Measurements from ENCODE around the gene PGAP2.
"Not testable (repeated sequence)": the region's sequence is repeated elsewhere in the genome, so short reads cannot be mapped to it uniquely, and the experiment has no call there.

The PGAP2 gene

DNA sequence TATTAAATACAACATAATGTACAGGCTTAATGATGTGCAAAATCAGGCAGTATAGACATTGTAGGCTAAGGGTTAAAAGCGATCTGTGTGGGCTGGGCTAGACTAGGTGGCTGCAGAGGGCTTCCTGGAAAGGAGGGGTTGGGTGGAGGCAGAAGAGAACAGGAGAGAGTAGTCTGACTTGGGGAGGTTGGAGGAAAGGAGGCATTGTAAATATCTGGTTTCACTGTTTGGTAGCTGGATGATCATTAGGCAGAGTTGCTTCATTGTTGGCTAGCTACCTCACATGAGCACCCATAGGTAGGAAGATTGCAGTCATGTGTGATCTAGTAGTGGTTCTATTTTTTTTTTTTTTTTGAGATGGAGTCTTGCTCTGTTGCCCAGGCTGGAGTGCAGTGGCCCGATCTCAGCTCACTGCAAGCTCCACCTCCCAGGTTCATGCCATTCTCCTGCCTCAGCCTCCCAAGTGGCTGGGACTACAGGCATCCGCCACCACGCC lies 52.6 kb downstream of the PGAP2 start:
- not testable (repeated sequence) for H3K9me3 ChIP-seq (replicated peaks in 1 of 2; ENCODE audit: control insufficient read depth in 2 of 2, insufficient read depth in 1 of 2, low read depth in 1 of 2, low read length in 2 of 2); H4K91ac ChIP-seq (ENCODE audit: low read depth, low read length, poor library complexity); H2AK5ac ChIP-seq (ENCODE audit: low read depth, low read length); H3K18ac ChIP-seq (ENCODE audit: low read length); H3K4me2 ChIP-seq (ENCODE audit: insufficient read depth, low read length, poor library complexity, severe bottlenecking); H3K23ac ChIP-seq (ENCODE audit: low read depth, low read length, poor library complexity); H3K4ac ChIP-seq (ENCODE audit: low read length); H2BK5ac ChIP-seq (ENCODE audit: low read length); H3K14ac ChIP-seq (ENCODE audit: low read length); H3K27me3 ChIP-seq (ENCODE audit: control insufficient read depth in 3 of 3, insufficient read depth in 3 of 3, low read depth in 1 of 3, low read length in 3 of 3); H2BK120ac ChIP-seq (ENCODE audit: low read depth, low read length); H3K4me3 ChIP-seq (ENCODE audit: low read length in 2 of 2); H4K8ac ChIP-seq (ENCODE audit: low read depth, low read length); H2BK12ac ChIP-seq (ENCODE audit: low read length); H3K36me3 ChIP-seq (replicated peaks in 1 of 2; ENCODE audit: control insufficient read depth in 2 of 2, insufficient read depth in 2 of 2, low read length in 2 of 2); DNase-seq (ENCODE audit: low spot score); H2AFZ ChIP-seq (ENCODE audit: low read length); H3K27ac ChIP-seq (replicated peaks; ENCODE audit: low read length); H3K9ac ChIP-seq (ENCODE audit: low read depth, low read length, poor library complexity); H2BK15ac ChIP-seq (ENCODE audit: low read length); H3K79me1 ChIP-seq (ENCODE audit: low read depth, low read length)
- peaks cover 17 to 22% of the 10 kb centered on the region in 2 donors for H3K4me1 ChIP-seq (ENCODE audit: control insufficient read depth in 2 of 2, insufficient read depth in 1 of 2, low read depth in 1 of 2, low read length in 2 of 2)
- no CpG with 5 or more reads among the region's 4 CpGs for WGBS, 2 donors (ENCODE audit: extremely low coverage in 2 of 2, insufficient read length in 2 of 2, insufficient replicate concordance in 1 of 2)

DNA sequence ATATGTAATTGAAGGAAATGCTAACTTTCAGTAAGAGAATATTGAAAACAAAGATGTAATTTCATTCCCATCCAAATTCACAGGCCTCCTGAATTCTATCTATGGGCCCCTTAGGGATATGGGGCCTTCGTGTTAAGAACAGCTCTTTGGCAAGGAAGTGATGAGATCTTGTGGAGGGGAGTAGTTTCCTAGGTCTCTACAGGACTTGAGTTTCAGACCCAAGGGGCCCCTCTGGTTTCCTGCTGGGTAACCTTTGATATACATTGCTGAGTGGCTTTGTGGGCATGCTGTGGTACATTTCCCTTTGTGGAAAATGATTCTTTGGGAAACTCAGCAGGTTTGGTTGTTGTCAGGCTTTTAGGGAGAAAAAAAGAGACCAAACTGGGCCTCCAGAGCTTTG lies 53.3 kb downstream of the PGAP2 start:
- H4K8ac ChIP-seq (ENCODE audit: low read depth, low read length), result no peak overlapping the region

DNA sequence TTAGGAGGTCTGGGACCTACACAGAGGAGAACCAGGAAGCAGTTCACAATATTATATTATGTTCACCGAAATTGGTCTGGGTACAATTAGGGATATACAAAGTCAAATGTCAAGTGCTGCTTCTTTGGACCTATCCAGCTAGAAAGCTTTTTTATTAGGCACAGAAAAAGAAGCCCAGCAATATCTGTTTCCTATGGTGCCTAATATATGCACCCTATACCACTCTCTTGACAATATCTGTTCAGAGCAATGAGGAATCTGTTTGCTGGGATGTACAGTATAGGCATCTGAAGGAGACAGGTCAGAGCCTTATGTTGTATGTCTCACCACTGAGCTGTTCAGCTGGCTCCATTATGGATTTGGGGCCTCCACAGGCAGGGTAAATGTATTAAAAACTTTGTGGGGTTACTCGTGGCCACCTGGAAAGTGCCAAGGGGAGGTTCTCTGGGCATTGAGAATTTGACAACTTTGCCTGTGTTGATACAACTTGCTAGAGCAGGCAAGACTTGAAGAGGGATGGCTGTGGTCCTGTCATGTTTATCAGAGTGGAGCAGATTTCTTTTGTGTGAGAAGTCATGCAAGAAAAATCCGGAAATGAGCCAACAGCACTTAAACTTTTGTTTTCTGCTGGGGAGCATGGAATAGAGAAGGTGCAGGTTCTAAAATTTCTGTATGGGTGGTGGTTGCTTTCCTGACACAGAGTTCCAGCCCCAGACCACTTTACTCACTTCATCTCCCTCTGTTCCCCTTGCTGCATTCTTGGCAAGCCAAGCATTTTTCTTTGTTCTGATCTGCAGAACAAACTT lies 57.2 kb downstream of the PGAP2 start:
- Histone ChIP-seq H3K4me1 (ENCODE audit: control insufficient read depth in 2 of 2, insufficient read depth in 1 of 2, low read depth in 1 of 2, low read length in 2 of 2) (peaks cover 9 to 11% of the 10 kb centered on the region in 2 donors), H3K4me3 (ENCODE audit: low read length in 2 of 2) (no peak overlapping the region), H2BK120ac (ENCODE audit: low read depth, low read length) (no peak overlapping the region), H3K4me2 (ENCODE audit: insufficient read depth, low read length, poor library complexity, severe bottlenecking) (no peak overlapping the region), H2BK5ac (ENCODE audit: low read length) (no peak overlapping the region), H3K27me3 (ENCODE audit: control insufficient read depth in 3 of 3, insufficient read depth in 3 of 3, low read depth in 1 of 3, low read length in 3 of 3) (no peaks in the 10 kb centered on the region), H3K36me3 (replicated peaks in 1 of 2; ENCODE audit: control insufficient read depth in 2 of 2, insufficient read depth in 2 of 2, low read length in 2 of 2) (no peaks in the 10 kb centered on the region), H3K23ac (ENCODE audit: low read depth, low read length, poor library complexity) (no peak overlapping the region), H3K9ac (ENCODE audit: low read depth, low read length, poor library complexity) (no peak overlapping the region), H3K9me3 (replicated peaks in 1 of 2; ENCODE audit: control insufficient read depth in 2 of 2, insufficient read depth in 1 of 2, low read depth in 1 of 2, low read length in 2 of 2) (no peaks in the 10 kb centered on the region), H2AFZ (ENCODE audit: low read length) (no peak overlapping the region), H3K4ac (ENCODE audit: low read length) (no peak overlapping the region), H4K8ac (ENCODE audit: low read depth, low read length) (no peak overlapping the region), H3K14ac (ENCODE audit: low read length) (no peak overlapping the region), H2AK5ac (ENCODE audit: low read depth, low read length) (no peak overlapping the region), H2BK12ac (ENCODE audit: low read length) (no peak overlapping the region), H3K18ac (ENCODE audit: low read length) (no peak overlapping the region), H2BK15ac (ENCODE audit: low read length) (no peak overlapping the region), H3K79me1 (ENCODE audit: low read depth, low read length) (no peaks in the 10 kb centered on the region), H4K91ac (ENCODE audit: low read depth, low read length, poor library complexity) (no peak overlapping the region), H3K27ac (replicated peaks; ENCODE audit: low read length) (no peak overlapping the region)
- WGBS, 2 donors (ENCODE audit: extremely low coverage in 2 of 2, insufficient read length in 2 of 2, insufficient replicate concordance in 1 of 2), result no CpG with 5 or more reads among the region's 3 CpGs
- no peak for DNase-seq (ENCODE audit: low spot score)

More for the DNA sequence above, 53.3 kb downstream of the PGAP2 start:
- no peak for DNase-seq (ENCODE audit: low spot score)
- H4K91ac ChIP-seq (ENCODE audit: low read depth, low read length, poor library complexity), result no peak overlapping the region
- no CpG with 5 or more reads among the region's 1 CpG for WGBS, 2 donors (ENCODE audit: extremely low coverage in 2 of 2, insufficient read length in 2 of 2, insufficient replicate concordance in 1 of 2)
- H3K36me3 ChIP-seq (replicated peaks in 1 of 2; ENCODE audit: control insufficient read depth in 2 of 2, insufficient read depth in 2 of 2, low read length in 2 of 2), result no peaks in the 10 kb centered on the region
- no peak overlapping the region for H2AFZ ChIP-seq (ENCODE audit: low read length)
- no peak overlapping the region for H2BK15ac ChIP-seq (ENCODE audit: low read length)
- no peak overlapping the region for H2BK120ac ChIP-seq (ENCODE audit: low read depth, low read length)
- peaks cover 12 to 16% of the 10 kb centered on the region in 2 donors for H3K4me1 ChIP-seq (ENCODE audit: control insufficient read depth in 2 of 2, insufficient read depth in 1 of 2, low read depth in 1 of 2, low read length in 2 of 2)
- no peaks in the 10 kb centered on the region for H3K9me3 ChIP-seq (replicated peaks in 1 of 2; ENCODE audit: control insufficient read depth in 2 of 2, insufficient read depth in 1 of 2, low read depth in 1 of 2, low read length in 2 of 2)
- no peak overlapping the region for H2BK12ac ChIP-seq (ENCODE audit: low read length)
- H3K27me3 ChIP-seq (ENCODE audit: control insufficient read depth in 3 of 3, insufficient read depth in 3 of 3, low read depth in 1 of 3, low read length in 3 of 3), result peaks cover 0 to under 1% (median 0%) of the 10 kb centered on the region in 3 experiments
- no peaks in the 10 kb centered on the region for H3K79me1 ChIP-seq (ENCODE audit: low read depth, low read length)
- H3K23ac ChIP-seq (ENCODE audit: low read depth, low read length, poor library complexity), result no peak overlapping the region
- H3K4me3 ChIP-seq (ENCODE audit: low read length in 2 of 2), result no peak overlapping the region
- H2BK5ac ChIP-seq (ENCODE audit: low read length), result no peak overlapping the region
- no peak overlapping the region for H3K9ac ChIP-seq (ENCODE audit: low read depth, low read length, poor library complexity)
- no peak overlapping the region for H3K4ac ChIP-seq (ENCODE audit: low read length)
- no peak overlapping the region for H3K14ac ChIP-seq (ENCODE audit: low read length)
- no peak overlapping the region for H3K4me2 ChIP-seq (ENCODE audit: insufficient read depth, low read length, poor library complexity, severe bottlenecking)
- no peak overlapping the region for H3K27ac ChIP-seq (replicated peaks; ENCODE audit: low read length)
- H3K18ac ChIP-seq (ENCODE audit: low read length), result no peak overlapping the region
- H2AK5ac ChIP-seq (ENCODE audit: low read depth, low read length), result no peak overlapping the region

DNA sequence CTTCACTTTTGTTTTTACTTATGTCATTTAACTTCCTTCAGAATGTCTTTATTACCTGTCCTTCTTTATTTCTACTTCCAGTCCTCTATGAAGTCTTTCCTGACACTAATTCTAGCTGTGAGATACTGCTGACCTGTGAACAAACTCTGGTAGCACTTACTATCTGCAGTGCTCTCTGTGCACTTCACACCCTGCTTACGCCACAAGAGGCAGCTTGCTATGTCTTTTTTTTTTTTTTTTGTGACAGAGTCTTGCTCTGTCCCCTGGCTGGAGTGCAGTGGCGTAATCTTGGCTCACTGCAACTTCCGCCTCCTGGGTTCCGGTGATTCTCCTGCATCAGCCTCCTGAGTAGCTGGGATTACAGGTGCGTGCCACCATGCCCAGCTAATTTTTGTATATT lies 57.8 kb downstream of the PGAP2 start:
- Histone ChIP-seq H3K14ac (ENCODE audit: low read length) (no peak overlapping the region), H4K8ac (ENCODE audit: low read depth, low read length) (no peak overlapping the region), H3K79me1 (ENCODE audit: low read depth, low read length) (no peaks in the 10 kb centered on the region), H3K4me2 (ENCODE audit: insufficient read depth, low read length, poor library complexity, severe bottlenecking) (no peak overlapping the region), H3K27me3 (ENCODE audit: control insufficient read depth in 3 of 3, insufficient read depth in 3 of 3, low read depth in 1 of 3, low read length in 3 of 3) (no peaks in the 10 kb centered on the region), H3K4ac (ENCODE audit: low read length) (no peak overlapping the region), H2BK120ac (ENCODE audit: low read depth, low read length) (no peak overlapping the region), H3K18ac (ENCODE audit: low read length) (no peak overlapping the region), H2BK12ac (ENCODE audit: low read length) (no peak overlapping the region), H3K4me3 (ENCODE audit: low read length in 2 of 2) (no peak overlapping the region), H2AFZ (ENCODE audit: low read length) (no peak overlapping the region), H4K91ac (ENCODE audit: low read depth, low read length, poor library complexity) (no peak overlapping the region), H3K23ac (ENCODE audit: low read depth, low read length, poor library complexity) (no peak overlapping the region), H3K9ac (ENCODE audit: low read depth, low read length, poor library complexity) (no peak overlapping the region), H2BK5ac (ENCODE audit: low read length) (no peak overlapping the region), H3K4me1 (ENCODE audit: control insufficient read depth in 2 of 2, insufficient read depth in 1 of 2, low read depth in 1 of 2, low read length in 2 of 2) (peaks cover 9 to 11% of the 10 kb centered on the region in 2 donors), H3K9me3 (replicated peaks in 1 of 2; ENCODE audit: control insufficient read depth in 2 of 2, insufficient read depth in 1 of 2, low read depth in 1 of 2, low read length in 2 of 2) (no peaks in the 10 kb centered on the region), H3K27ac (replicated peaks; ENCODE audit: low read length) (no peak overlapping the region), H2AK5ac (ENCODE audit: low read depth, low read length) (no peak overlapping the region), H3K36me3 (replicated peaks in 1 of 2; ENCODE audit: control insufficient read depth in 2 of 2, insufficient read depth in 2 of 2, low read length in 2 of 2) (no peaks in the 10 kb centered on the region), H2BK15ac (ENCODE audit: low read length) (no peak overlapping the region)
- WGBS, 2 donors (ENCODE audit: extremely low coverage in 2 of 2, insufficient read length in 2 of 2, insufficient replicate concordance in 1 of 2), result no CpG with 5 or more reads among the region's 5 CpGs
- no peak for DNase-seq (ENCODE audit: low spot score)

Measured in neuronal stem cell (in vitro differentiated cells).